Subcutaneous abdominal adipose tissue (tissue), 5 donors: Measurements from ENCODE around the gene GUCA2A.

Experiments
- H3K27ac ChIP-seq: one replicate; pipeline ENCODE4 v1.7.0; 2013; ENCODE audit warnings: low read depth, mild to moderate bottlenecking, inconsistent platforms, low read length, moderate library complexity
- H3K27me3 ChIP-seq, 5 donors: one replicate each; pipeline ENCODE4 v1.7.0; 2013; ENCODE audit warnings: low read length in 5 of 5, inconsistent platforms in 1 of 5; ENCODE audit not compliant: control insufficient read depth in 5 of 5, insufficient read depth in 4 of 5
- H3K36me3 ChIP-seq, 5 donors: one replicate each; pipeline ENCODE4 v1.7.0; 2013; ENCODE audit warnings: low read length in 5 of 5; ENCODE audit not compliant: control insufficient read depth in 5 of 5, insufficient read depth in 5 of 5
- H3K4me1 ChIP-seq, 5 donors: one replicate each; pipeline ENCODE4 v1.7.0; 2013; ENCODE audit warnings: low read length in 5 of 5, mild to moderate bottlenecking in 3 of 5, moderate library complexity in 1 of 5; ENCODE audit not compliant: control insufficient read depth in 5 of 5, insufficient read depth in 5 of 5
- H3K4me3 ChIP-seq, 5 donors: one replicate each; pipeline ENCODE4 v1.7.0; 2013; ENCODE audit warnings: low read length in 5 of 5, low read depth in 1 of 5
- H3K9ac ChIP-seq, 5 donors: one replicate each; pipeline ENCODE4 v1.7.0; 2013; ENCODE audit warnings: low read length in 5 of 5, mild to moderate bottlenecking in 4 of 5, moderate library complexity in 3 of 5
- H3K9me3 ChIP-seq, 5 donors: one replicate each; pipeline ENCODE4 v1.7.0; 2013; ENCODE audit warnings: low read length in 5 of 5; ENCODE audit not compliant: control insufficient read depth in 5 of 5
- donor health status: healthy.
- donor health status: healthy.
- donor health status: healthy.
- donor health status: healthy.
- donor health status: healthy.

Gene GUCA2A

DNA sequence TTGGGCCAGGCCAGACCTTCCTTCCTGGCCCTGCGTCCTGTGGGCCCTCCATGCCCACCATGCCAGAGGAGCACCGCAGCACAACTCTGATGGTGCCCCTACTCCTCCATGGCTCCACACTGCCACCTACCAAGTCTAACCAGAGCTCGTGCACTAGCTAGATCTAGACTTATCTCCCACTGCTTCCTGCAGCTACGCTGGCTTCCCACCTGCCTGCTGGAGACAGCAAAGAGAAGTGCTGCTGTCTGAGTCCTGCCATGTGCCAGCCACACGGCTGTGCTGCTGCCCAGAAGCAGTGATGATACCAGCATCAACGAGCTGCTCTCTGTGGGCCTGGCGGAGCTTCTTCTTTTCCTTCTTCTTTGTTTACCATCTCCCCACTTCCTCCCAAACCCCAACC lies 6.9 kb downstream of the GUCA2A start:
- H3K27me3 ChIP-seq, result no peaks in the 10 kb centered on the region
- H3K9me3 ChIP-seq, result peaks cover 0 to 11% (median 9%) of the 10 kb centered on the region in 5 donors
- H3K4me1 ChIP-seq, result peaks cover 0 to 9% (median 1%) of the 10 kb centered on the region in 5 donors
- no peak overlapping the region for H3K4me3 ChIP-seq
- no peak overlapping the region for H3K9ac ChIP-seq
- H3K36me3 ChIP-seq, result no peaks in the 10 kb centered on the region
- no peak overlapping the region for H3K27ac ChIP-seq

DNA sequence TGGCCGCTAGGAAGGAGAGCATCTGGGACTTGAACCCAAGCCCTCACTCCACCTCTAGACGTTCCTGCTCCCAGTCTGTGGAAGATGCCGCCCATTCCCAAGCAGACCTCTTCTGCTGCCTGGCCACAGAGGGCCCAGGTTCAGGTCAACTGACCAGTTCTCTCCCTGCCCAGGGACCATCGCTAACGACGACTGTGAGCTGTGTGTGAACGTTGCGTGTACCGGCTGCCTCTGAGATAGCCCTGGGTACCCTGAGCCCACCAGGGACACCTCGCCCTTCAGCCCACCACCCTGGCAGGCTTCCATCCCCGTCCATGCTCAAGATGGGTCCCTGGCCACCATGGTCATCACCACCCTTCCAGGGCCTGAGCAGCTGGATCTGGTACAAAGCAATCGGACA lies 9.2 kb downstream of the GUCA2A start:
- Histone ChIP-seq H3K9ac (no peak overlapping the region), H3K4me1 (no peaks in the 10 kb centered on the region), H3K4me3 (no peak overlapping the region), H3K27ac (no peak overlapping the region), H3K9me3 (peaks cover 0 to 2% (median 0%) of the 10 kb centered on the region in 5 donors), H3K36me3 (no peaks in the 10 kb centered on the region), H3K27me3 (no peaks in the 10 kb centered on the region)

DNA sequence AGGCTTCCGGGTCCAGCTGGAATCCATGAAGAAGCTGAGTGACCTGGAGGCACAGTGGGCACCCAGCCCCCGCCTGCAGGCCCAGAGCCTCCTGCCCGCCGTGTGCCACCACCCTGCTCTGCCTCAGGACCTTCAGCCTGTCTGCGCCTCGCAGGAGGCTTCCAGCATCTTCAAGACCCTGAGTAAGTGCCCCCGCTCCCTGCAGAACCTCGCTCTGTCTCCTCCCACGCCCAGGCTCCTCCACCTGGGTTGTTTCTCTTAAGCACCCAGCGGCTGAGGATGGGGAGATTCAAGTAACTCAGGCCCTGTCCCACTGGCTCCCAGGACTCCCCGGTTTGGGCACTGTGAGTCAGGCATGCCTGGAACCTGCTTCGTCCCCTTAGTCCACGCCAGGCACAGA lies 9.9 kb downstream of the GUCA2A start:
- Histone ChIP-seq H3K9ac (no peak overlapping the region), H3K27me3 (no peaks in the 10 kb centered on the region), H3K36me3 (no peaks in the 10 kb centered on the region), H3K4me3 (no peak overlapping the region), H3K9me3 (no peaks in the 10 kb centered on the region), H3K27ac (no peak overlapping the region), H3K4me1 (no peaks in the 10 kb centered on the region)

- no peak overlapping the region for H3K4me3 ChIP-seq
Observed at GRCh38 chr1:42153624-42154023, 10.9 kb downstream of the GUCA2A start.

DNA sequence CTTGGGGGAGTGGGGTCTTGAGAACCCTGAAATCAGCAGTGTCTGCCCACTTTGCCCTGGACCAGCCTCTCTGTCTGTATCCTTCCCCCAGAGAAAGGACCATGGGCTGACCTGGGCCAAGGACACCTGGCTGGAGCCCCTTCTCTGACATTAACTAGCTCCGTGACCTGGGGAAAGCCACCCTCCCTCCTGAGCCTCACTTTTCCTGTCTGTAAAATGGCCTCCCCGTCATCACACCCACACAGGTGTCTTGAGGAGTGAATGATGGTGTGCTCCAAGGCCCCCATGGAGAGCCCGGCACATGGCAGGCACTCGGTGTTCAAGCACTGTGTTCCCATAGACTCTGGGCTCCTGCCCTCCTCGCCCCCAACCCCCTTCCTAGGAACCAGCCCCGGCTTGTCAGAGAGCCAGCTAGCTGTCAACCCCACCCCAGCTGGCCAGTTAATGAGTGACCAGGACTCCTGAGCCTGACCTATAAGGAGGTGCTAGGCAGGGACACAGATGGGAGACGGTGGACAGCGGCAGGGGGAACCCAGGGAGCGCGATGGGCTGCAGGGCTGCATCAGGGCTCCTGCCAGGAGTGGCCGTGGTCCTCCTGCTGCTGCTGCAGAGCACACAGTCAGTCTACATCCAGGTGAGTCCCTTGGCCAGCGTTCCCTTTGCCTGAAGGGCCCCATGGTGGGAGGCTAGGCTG lies 11.5 kb downstream of the GUCA2A start, which contains the start of gene GUCA2B:
GUCA2B (plus strand) TSS at position 504 of the 694 bp plus-strand sequence; CDS start at position 545, 41 bp downstream.
- no peak within 1 kb of the TSS for H3K9ac ChIP-seq
- H3K9me3 ChIP-seq, result no peaks in the 10 kb centered on the region
- no peak within 1 kb of the TSS for H3K27ac ChIP-seq
- H3K4me3 ChIP-seq, result no peak within 1 kb of the TSS
- H3K36me3 ChIP-seq, result no peaks in the 10 kb centered on the region
- no peaks in the 10 kb centered on the region for H3K4me1 ChIP-seq
- no peaks in the 10 kb centered on the region for H3K27me3 ChIP-seq

More at GRCh38 chr1:42153624-42154023, 10.9 kb downstream of the GUCA2A start:
- no peak overlapping the region for H3K27ac ChIP-seq
- no peaks in the 10 kb centered on the region for H3K9me3 ChIP-seq
- no peaks in the 10 kb centered on the region for H3K27me3 ChIP-seq
- H3K4me1 ChIP-seq, result no peaks in the 10 kb centered on the region
- H3K9ac ChIP-seq, result no peak overlapping the region
- H3K36me3 ChIP-seq, result no peaks in the 10 kb centered on the region

DNA sequence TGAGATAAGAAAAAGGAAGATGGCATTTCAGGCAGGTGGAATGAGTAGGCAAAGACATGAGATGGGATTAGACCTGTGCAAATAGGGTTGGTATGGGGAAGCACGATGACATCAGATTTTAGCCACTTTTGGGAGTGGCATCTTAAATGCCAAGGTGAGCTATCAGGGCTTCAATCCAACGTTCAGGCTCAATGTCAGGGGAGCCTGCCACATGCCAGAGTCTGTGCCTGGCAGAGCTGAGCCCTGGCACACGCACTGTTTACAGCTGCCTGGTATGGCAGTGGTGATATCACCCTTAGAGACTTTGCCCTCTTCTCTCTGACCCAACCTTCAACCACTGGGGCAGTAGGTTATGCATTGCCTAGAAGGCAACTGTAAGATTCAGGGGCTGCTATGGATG lies 12.4 kb downstream of the GUCA2A start:
- Histone ChIP-seq H3K4me1 (peaks cover 0 to 2% (median 0%) of the 10 kb centered on the region in 5 donors), H3K9ac (no peak overlapping the region), H3K27ac (no peak overlapping the region), H3K36me3 (no peaks in the 10 kb centered on the region), H3K9me3 (no peaks in the 10 kb centered on the region), H3K4me3 (no peak overlapping the region), H3K27me3 (peaks cover 0 to under 1% (median 0%) of the 10 kb centered on the region in 5 donors)

- Histone ChIP-seq H3K4me1 (peaks cover 3 to 16% (median 6%) of the 10 kb centered on the region in 5 donors), H3K36me3 (no peaks in the 10 kb centered on the region), H3K27me3 (peaks cover 6 to 14% (median 9%) of the 10 kb centered on the region in 5 donors)
Observed at GRCh38 chr1:42150651-42151050, 13.9 kb downstream of the GUCA2A start.

GRCh38 chr1:42148166-42148565 lies 16.4 kb downstream of the GUCA2A start:
- no peak overlapping the region for H3K27ac ChIP-seq

More at GRCh38 chr1:42150651-42151050, 13.9 kb downstream of the GUCA2A start:
- no peaks in the 10 kb centered on the region for H3K9me3 ChIP-seq
- no peak overlapping the region for H3K27ac ChIP-seq
- no peak overlapping the region for H3K4me3 ChIP-seq
- H3K9ac ChIP-seq, result no peak overlapping the region

DNA sequence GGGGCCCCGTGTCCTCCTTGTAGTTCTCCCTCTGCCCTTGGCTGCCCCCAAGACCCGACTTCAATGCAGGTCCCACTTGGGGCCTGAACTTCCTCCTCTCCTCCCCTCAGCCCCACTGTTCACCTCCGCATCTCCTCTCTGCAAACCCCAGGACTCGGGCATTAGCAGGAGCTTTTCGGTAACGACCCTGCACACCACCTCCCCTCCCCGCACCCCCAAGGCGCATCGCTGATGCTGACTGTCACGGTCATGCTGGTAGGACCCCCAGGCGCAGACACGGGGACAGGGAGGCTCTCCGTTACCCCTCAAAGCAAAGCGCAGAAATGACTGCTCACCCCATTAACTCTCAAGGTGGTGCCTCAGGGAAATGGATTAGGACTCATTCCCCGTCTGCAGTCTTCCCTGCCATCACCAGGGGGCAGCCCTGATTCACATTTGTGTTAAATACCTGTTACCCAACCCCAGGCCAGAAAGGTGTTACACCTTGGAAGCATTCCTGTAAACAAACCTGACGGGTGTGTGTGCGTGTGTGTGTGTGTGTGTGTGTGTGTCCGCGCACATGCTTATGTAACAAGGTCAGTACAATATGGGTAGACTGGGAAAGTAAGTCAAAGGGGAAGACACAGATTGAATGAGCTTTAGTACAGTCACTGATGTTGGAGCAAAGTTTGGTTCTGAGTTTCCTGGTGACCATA lies 17.8 kb downstream of the GUCA2A start:
- peaks cover 9 to 38% (median 22%) of the 10 kb centered on the region in 5 donors for H3K27me3 ChIP-seq
- no peak overlapping the region for H3K4me3 ChIP-seq
- H3K36me3 ChIP-seq, result no peaks in the 10 kb centered on the region
- H3K4me1 ChIP-seq, result peaks cover 3 to 19% (median 8%) of the 10 kb centered on the region in 5 donors
- no peaks in the 10 kb centered on the region for H3K9me3 ChIP-seq
- H3K27ac ChIP-seq, result no peak overlapping the region
- H3K9ac ChIP-seq, result no peak overlapping the region

More at GRCh38 chr1:42148166-42148565, 16.4 kb downstream of the GUCA2A start:
- H3K9ac ChIP-seq, result no peak overlapping the region
- H3K4me1 ChIP-seq, result peaks cover 3 to 19% (median 8%) of the 10 kb centered on the region in 5 donors
- H3K4me3 ChIP-seq, result no peak overlapping the region
- peaks cover 9 to 29% (median 17%) of the 10 kb centered on the region in 5 donors for H3K27me3 ChIP-seq
- H3K36me3 ChIP-seq, result no peaks in the 10 kb centered on the region
- H3K9me3 ChIP-seq, result no peaks in the 10 kb centered on the region
